H1 (cell line): ENCODE measurements around the gene FCF1.

ENCODE experiments used
- BRCA1 ChIP-seq: IDR thresholded peaks from 2 replicates; pipeline ENCODE4 v1.6.1; 2012; ENCODE audit warnings: low read depth, low read length, improper control_type of control experiment
- JUND ChIP-seq: IDR thresholded peaks from 2 replicates; pipeline ENCODE4 v1.6.1; 2011; ENCODE audit warnings: mild to moderate bottlenecking, improper control_type of control experiment, low read length
- POLR2A ChIP-seq, 2 experiments: IDR thresholded peaks; 1 replicate in 1 of 2; 2 replicates in 1 of 2; pipeline ENCODE4 v1.6.1; 2011; ENCODE audit warnings: low read depth in 2 of 2, low read length in 2 of 2, mild to moderate bottlenecking in 2 of 2; ENCODE audit errors: control extremely low read depth in 1 of 2

DNA sequence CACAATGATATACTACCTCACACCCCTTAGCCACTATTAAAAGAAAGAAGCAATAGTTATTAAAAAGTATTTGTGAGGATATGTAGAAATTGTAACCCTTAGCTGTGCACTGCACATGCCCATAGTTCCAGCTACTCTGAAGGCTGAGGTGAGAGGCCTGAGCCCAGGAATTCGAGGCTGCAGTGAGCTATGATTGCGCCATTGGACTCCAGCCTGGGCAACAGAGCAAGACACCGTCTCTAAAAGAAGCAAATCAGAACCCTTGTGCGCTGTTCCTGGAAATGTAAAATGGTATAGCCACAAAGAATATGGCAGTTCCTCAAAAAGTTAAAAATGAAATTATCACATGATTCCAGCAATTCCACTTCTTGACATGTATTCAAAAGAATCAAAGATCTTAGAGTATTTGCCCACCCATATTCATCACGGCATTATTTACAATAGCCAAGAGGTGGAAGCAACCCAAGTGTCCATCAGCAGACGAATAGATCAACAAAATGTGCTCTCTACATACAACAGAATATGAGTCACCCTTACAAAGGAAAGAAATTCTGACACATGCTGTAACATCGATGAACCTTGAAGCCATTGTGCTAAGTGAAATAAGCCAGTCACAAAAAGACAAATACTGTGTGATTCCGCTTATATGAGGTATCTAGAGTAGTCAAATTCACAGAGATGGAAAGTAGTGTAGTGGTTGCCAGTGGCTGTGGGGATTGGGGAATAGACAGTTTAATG is 26.5 kb downstream of the FCF1 start:
- no peak for TF ChIP-seq BRCA1
- no peak for TF ChIP-seq POLR2A (IDR thresholded peaks at IDR 0.05; ENCODE audit: control extremely low read depth in 1 of 2, low read depth in 2 of 2, low read length in 2 of 2)
- TF ChIP-seq JUND = no peak
